HG03520 (cell line): ENCODE measurements around the gene RXYLT1.
"Not testable (repeated sequence)": the region's sequence is repeated elsewhere in the genome, so short reads cannot be mapped to it uniquely, and the experiment has no call there.

Experiments
- ATAC-seq: cut with Tn5 transposase; IDR thresholded peaks from one replicate; pipeline ENCODE4 v1.9.1; 2021; ENCODE audit warnings: mild to moderate bottlenecking, moderate library complexity; ENCODE audit not compliant: unreplicated experiment

Gene RXYLT1

GRCh38 chr12:63841571-63841970 is 61.9 kb downstream of the RXYLT1 start:
- no peak for ATAC-seq

DNA sequence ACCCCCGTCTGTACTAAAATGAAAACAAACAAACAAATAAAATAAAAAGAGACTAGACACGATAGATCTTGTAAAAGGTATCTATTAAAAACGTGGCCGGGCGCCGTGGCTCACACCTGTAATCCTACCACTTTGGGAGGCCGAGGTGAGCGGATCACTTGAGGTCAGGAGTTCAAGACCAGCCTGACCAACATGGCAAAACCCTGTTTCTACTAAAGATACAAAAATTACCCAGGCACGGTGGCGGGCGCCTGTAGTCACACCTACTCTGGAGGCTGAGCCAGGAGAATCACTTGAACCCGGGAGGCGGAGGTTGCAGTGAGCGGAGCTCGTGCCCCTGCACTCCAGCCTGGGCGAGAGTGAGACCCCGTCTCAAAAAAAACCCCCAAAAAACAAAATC is 63.0 kb downstream of the RXYLT1 start:
- not testable (repeated sequence) for ATAC-seq

DNA sequence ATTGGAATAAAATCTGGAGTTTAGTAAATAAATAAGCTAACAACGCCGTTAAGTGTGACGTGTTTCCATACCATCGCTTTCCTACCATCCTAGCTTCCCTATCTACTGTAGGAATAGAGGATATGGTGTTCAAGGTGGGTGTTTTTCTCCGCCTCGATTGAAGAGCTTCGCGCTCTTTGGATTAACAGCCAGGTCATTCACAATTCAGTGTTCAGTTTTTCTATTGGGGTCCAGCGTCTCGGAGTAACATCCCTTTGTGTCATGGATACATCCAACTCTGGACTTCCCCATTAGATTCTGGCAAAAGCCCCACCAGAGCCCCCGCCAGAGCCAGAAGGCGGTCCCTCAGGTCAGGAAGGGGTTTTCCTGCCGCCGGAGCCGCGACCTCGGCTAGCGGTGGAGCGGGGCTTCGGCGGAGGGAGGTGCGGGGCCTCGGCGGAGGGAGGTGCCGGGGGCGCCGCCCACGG is 63.6 kb downstream of the RXYLT1 start:
- ATAC-seq = no peak

DNA sequence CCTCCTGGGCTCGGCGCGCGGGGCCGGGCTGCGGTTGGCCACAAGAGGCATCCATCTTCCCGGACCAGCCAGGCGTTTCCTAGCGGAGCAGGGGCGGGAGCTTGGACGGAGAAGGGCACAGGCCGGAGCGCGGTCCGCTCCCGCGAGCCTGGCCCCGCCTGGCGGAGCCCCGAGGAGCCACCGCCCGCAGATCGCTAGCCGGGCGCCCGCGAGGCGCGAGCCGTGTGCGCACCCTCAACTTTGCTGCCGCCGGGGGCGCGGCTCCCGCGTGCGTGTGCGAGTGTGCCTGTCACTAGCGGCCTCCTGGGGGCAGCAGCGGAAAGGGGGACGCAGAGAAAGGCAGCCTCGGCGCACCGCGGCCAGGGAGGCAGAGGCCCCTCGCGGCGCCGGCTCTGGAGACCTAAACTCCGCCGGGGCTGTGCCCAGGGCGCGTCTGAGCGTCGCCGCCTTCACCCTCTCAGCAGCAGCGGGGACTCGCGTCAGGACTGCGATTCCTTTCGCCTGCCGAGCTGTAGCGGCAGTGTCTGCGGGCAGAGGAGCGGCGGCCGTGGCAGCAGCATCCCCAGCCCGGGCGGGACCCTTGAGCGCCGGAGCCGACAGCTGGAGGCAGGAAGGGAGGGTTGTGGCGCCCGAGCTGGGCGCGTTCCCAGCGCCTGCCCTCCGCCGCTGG is 64.1 kb downstream of the RXYLT1 start:
- peak; percentile 95 for ATAC-seq

GRCh38 chr12:63844391-63845341 is 65.0 kb downstream of the RXYLT1 start, which contains the start of gene SRGAP1:
Gene SRGAP1, plus strand, starts transcription at chr12:63844700. Its CDS starts 117 bp downstream, at chr12:63844817.
- ATAC-seq = peak; percentile 16

GRCh38 chr12:63845726-63846125 is 66.0 kb downstream of the RXYLT1 start:
- no peak for ATAC-seq

- ATAC-seq = no peak
Observed at GRCh38 chr12:63846238-63846967, 66.7 kb downstream of the RXYLT1 start.

GRCh38 chr12:63848450-63848849 is 68.7 kb downstream of the RXYLT1 start:
- no peak for ATAC-seq

DNA sequence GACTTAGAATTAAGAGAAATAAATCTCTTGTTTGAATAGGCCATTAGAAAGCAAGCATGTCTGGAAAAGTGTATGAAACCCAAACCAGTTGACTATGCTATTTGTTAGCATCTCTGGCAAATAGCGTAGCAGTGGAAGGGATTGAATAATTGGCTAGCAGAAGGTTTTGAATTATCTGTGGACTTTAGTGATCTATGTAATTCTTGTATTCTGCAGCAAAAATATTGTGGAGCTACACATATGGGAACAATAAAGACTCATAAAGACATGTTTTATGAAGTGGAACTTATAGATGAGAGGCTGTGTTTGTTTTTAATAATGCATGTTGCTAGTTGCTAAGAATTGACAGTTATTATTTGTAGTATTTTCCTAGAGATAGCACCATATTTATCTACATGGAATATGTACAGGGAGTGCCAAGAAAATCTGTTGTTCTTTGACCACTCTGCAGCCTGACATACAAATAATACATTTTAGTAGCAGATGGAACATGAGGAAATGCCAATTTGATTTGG is 69.5 kb downstream of the RXYLT1 start:
- no peak for ATAC-seq

DNA sequence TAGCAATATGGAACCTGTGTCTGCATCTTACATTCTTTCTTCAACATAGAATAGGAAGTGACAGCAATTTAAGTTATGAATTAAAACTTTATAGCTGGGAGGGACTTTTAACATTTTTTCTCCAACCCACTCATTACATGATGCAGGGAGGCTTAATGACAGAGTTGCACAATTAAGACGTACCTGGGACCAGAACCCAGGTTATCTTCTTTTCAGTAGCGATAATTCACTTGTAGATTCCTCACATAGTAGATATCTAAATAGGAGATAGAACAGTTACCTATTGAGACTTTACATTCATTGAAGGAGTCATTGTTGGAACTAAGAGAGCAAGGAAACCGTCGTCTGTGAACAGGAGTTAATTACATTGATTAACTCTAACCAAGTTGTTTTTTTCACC is 69.9 kb downstream of the RXYLT1 start:
- no peak for ATAC-seq

GRCh38 chr12:63853978-63854377 is 74.3 kb downstream of the RXYLT1 start:
- no peak for ATAC-seq

DNA sequence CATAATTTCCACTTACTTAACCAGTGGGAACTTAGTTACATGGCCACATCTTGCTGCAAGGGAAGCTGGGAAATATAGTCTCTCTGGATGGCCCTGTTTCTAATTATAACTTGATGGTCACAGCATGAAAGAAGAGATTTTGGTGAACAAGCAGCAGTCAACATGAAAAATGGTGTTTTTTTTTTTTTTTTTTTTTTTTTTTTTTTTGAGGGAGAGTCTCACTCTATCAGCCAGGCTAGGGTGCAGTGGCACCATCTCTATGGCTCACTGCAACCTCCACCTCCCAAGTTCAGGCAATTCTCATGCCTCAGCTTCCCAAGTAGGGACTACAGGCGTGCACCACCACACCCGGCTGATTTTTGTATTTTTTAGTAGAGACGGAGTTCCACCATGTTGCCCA is 75.6 kb downstream of the RXYLT1 start:
- no peak for ATAC-seq

DNA sequence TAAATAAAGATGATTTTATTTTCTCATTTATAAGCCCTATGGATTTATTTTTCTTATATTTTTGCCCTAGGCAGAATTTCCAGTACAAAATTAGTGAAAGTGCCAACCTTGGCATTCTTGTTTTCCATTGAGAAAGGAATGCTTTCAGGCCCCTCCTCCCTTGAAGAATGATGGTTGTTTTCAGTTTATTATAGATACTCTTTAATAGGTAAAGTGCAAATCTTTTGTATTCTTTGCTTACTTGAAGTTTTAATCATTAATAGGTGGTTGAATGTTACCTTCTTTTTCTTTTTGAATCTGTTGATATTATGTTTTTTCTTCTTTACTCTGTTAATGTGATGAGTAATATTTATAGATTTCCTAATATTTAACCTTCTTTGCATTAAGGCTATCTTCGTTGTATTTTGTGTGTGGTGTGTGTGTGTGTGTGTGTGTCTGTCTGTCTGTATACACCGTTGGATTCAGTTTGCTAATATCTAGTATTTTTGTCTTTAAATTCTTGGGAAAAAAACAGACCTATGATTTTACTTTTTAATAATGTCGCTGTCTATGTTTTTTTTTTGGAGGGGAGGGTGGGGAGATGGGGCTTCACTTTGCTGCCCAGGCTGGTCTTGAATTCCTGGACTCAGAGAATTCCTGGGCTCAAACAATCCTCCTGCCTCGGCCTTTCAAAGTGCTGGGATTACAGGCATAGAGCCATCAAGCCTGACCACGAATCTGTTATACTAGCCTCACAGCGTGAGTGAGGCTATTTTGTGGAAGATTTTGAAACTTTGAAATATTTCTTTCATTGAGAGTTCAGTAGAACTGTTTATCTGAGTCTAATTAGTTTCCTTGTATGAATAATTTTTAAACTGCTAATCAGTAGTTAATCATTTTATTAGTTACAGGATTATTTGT is 78.3 kb downstream of the RXYLT1 start:
- ATAC-seq = no peak
